Measurements from ENCODE around the gene RPTOR.
"Not testable (repeated sequence)": the region's sequence is repeated elsewhere in the genome, so short reads cannot be mapped to it uniquely, and the experiment has no call there.

Gene RPTOR

DNA sequence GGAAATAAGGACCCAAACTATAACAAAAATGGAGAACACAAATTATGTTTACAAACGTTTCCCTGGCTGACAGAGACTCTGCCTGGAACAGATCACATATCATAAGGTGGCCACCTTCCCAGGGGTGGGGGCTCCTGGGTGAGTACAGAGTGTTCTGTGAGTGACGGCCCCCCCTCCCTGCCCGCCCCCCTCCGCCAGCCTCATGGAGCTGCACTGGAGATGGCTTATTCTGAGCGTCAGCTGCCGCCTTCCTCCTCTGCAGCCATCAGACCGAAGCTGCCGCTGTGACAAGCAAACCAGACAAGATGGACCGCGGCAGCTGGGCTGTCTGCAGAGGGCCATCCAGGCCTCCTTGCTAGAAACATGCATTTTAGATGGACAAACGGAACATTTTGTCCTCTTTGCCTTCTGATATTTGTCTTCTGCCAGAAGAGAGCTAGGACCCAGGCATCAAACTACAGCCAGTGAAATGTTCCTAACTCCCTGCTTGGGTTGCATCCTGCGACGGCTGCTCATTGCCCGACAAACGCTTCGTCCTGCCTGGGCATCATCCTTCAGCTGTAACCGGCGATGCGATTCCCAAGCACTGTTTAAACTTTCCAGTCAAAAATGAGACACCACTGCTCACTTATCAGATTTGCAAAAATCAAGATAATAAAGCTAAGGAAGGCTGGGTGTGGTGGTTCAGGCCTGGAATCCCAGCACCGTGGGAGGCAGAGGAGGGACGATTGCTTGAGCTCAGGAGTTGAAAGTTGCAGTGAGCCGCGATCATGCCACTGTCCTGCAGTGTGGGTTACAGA, 15.3 kb upstream of the RPTOR start:
- no peak for DNase-seq (ENCODE audit: low spot score)
- TF ChIP-seq, protein P1, sequence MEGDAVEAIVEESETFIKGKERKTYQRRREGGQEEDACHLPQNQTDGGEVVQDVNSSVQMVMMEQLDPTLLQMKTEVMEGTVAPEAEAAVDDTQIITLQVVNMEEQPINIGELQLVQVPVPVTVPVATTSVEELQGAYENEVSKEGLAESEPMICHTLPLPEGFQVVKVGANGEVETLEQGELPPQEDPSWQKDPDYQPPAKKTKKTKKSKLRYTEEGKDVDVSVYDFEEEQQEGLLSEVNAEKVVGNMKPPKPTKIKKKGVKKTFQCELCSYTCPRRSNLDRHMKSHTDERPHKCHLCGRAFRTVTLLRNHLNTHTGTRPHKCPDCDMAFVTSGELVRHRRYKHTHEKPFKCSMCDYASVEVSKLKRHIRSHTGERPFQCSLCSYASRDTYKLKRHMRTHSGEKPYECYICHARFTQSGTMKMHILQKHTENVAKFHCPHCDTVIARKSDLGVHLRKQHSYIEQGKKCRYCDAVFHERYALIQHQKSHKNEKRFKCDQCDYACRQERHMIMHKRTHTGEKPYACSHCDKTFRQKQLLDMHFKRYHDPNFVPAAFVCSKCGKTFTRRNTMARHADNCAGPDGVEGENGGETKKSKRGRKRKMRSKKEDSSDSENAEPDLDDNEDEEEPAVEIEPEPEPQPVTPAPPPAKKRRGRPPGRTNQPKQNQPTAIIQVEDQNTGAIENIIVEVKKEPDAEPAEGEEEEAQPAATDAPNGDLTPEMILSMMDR (IDR thresholded peaks at IDR 0.05; ENCODE audit: borderline replicate concordance, control extremely low read depth, extremely low read depth, insufficient read depth, missing control alignments) = no peak
- in situ Hi-C loops (cut with MboI; ENCODE audit: low sequenced_read_pairs, unreplicated experiment) = no loop called here

DNA sequence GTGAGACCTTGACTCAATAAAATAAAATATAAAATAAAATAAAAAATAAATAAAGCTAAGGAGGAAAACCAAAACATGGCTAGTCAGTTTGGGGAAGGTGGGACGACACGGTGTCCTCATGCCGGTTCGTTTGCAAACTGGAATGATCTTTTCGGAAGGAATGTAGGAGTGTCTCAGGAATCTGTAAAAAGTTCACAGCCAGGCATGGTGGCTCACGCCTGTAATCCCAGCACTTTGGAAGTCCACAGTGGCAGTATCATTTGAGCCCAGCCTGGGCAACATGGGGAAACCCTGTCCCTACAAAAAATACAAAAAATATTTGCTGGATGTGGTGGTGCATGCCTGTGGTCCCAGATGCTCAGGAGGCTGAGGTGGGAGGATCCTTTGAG, 14.7 kb upstream of the RPTOR start:
- TF ChIP-seq, protein P1 (IDR thresholded peaks at IDR 0.05; ENCODE audit: borderline replicate concordance, control extremely low read depth, extremely low read depth, insufficient read depth, missing control alignments) = no peak
- in situ Hi-C loops (cut with MboI; ENCODE audit: low sequenced_read_pairs, unreplicated experiment) = no loop called here
- no peak for DNase-seq (ENCODE audit: low spot score)

DNA sequence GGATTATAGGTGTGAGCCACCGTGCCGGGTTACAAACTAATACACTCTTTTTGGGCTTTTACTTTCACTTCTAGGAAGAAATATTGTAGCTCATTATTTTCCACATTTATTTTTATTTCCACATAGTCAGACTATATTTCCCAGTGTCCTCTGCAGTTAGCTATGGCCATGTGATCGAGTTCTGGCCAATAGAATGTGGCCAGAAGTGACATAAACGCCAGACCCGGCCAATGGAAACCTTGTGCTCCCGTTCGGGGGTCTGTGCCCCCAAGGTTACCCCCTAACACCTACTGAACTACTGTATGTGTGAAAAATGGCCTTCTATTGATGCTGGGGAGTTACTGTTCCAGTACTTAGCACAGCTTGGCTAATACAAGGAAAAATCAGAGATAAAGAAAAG, 13.2 kb upstream of the RPTOR start:
- TF ChIP-seq, protein P1 (IDR thresholded peaks at IDR 0.05; ENCODE audit: borderline replicate concordance, control extremely low read depth, extremely low read depth, insufficient read depth, missing control alignments) = no peak
- in situ Hi-C loops (cut with MboI; ENCODE audit: low sequenced_read_pairs, unreplicated experiment) = no loop called here
- no peak for DNase-seq (ENCODE audit: low spot score)

DNA sequence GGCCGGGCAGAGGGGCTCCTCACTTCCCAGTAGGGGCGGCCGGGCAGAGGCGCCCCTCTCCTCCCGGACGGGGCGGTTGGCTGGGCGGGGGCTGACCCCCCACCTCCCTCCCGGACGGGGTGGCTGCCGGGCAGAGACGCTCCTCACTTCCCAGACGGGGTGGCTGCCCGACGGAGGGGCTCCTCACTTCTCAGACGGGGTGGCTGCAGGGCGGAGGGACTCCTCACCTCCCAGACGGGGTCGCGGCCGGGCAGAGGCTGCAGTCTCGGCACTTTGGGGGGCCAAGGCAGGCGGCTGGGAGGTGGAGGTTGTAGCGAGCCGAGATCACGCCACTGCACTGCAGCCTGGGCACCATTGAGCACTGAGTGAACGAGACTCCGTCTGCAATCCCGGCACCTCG, 7.3 kb upstream of the RPTOR start:
- in situ Hi-C loops (cut with MboI; ENCODE audit: low sequenced_read_pairs, unreplicated experiment); DNase-seq (ENCODE audit: low spot score): not testable (repeated sequence)

DNA sequence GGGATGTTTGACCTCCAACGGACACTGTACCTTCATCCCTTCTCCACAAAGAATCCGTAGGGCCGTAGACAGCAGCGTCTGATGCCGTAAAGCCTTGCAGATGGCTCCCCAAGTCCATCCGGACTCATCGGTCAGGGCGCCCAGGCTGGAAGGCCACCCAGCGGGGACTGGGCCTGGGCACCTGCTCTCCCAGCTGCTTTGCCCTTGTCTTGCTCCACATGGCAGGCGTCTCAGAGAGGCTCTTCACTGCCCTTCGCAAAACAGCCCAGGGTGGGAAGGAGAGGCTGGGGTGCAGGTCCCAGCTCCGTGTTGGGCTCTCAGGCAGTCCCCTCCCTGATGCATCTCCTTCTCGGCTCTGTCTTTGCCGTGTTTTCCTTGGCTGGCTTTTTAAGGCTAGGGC, 6.2 kb upstream of the RPTOR start:
- TF ChIP-seq, protein P1 (IDR thresholded peaks at IDR 0.05; ENCODE audit: borderline replicate concordance, control extremely low read depth, extremely low read depth, insufficient read depth, missing control alignments) = no peak
- DNase-seq (ENCODE audit: low spot score) = no peak
- in situ Hi-C loops (cut with MboI; ENCODE audit: low sequenced_read_pairs, unreplicated experiment) = no loop called here

DNA sequence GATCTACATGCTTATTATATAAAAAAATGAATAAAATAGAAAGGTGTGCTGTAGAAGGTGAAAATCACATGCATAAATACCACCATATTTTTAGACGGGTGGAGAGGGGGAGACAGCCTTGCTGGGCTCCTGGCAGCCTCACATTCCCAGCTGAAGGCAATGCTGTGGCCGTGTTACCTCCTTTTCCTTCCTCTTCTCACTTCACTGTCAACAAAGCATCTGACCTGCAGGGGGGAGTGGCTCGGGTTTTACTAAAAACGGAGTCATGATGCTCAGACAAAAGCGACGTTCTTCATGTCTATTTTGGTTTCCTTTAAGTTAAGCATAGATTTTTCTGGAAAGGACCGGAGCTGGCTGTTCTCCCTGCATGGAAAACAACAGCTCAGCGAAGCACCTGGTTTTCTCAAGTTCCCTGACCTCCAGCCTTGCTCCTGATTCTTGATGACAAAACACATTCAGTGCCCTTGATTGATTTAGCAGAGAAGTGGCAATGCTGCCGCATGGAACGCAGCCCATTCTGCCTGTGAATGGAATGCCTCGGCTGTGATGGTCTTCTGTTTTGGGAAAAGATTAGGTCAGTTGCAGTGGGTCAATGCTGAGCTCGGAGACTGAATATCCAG, 5.5 kb upstream of the RPTOR start:
- TF ChIP-seq, protein P1 (IDR thresholded peaks at IDR 0.05; ENCODE audit: borderline replicate concordance, control extremely low read depth, extremely low read depth, insufficient read depth, missing control alignments) = no peak
- DNase-seq (ENCODE audit: low spot score) = no peak
- in situ Hi-C loops (cut with MboI; ENCODE audit: low sequenced_read_pairs, unreplicated experiment) = no loop called here

DNA sequence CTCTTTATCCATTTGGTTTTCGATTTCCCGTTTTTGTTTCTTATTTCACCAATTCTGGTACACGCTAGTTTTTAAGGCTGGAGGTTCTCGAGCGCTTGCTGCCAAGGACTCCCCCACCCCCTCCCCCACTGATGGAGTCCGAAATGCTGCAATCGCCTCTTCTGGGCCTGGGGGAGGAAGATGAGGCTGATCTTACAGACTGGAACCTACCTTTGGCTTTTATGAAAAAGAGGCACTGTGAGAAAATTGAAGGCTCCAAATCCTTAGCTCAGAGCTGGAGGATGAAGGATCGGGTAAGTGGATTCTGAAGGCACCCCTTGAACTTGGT, 825 bp downstream of the RPTOR start:
- DNase-seq (ENCODE audit: low spot score) = no peak
- TF ChIP-seq, protein P1 (IDR thresholded peaks at IDR 0.05; ENCODE audit: borderline replicate concordance, control extremely low read depth, extremely low read depth, insufficient read depth, missing control alignments) = no peak
- in situ Hi-C loops (cut with MboI; ENCODE audit: low sequenced_read_pairs, unreplicated experiment) = no loop called here

All from GM13976 (cell line).